Heart right ventricle (tissue), 16 donors: ENCODE data around the gene PIWIL4. TPM values are rescaled to one million over a fixed set of nuclear protein-coding genes. Genes with fewer than 3 reads are reported as not detected.

ENCODE experiments used
- ATAC-seq, 8 donors: fragments of 200-7000 bp; cut with Tn5 transposase; one replicate each; pipeline ENCODE4 v1.9.1; 2020; ENCODE audit warnings: mild to moderate bottlenecking in 8 of 8, moderate library complexity in 8 of 8, moderate number of reproducible peaks in 1 of 8
- DNase-seq, 2 donors: peaks; one replicate each; pipeline ENCODE4 v3.0.0-alpha.2; 2020
- H3K27ac ChIP-seq, 10 donors: fragments of 200-600 bp; sonication (generic) in 2 of 10; one replicate each; pipeline versions ENCODE4 v1.5.0 to v1.8.0; 2020 to 2022; ENCODE audit warnings: mild to moderate bottlenecking in 3 of 10
- H3K27me3 ChIP-seq, 7 donors: fragments of 200-600 bp; one replicate each; pipeline ENCODE4 v1.8.0; 2021 to 2022; ENCODE audit warnings: mild to moderate bottlenecking in 2 of 7
- H3K36me3 ChIP-seq, 9 donors: fragments of 200-600 bp; sonication (generic) in 1 of 9; one replicate each; pipeline versions ENCODE4 v1.5.0 to v1.8.0; 2020 to 2022; ENCODE audit warnings: mild to moderate bottlenecking in 2 of 9
- H3K4me1 ChIP-seq, 9 donors: fragments of 200-600 bp; sonication (generic) in 1 of 9; one replicate each; pipeline versions ENCODE4 v1.5.0 to v1.8.0; 2020 to 2022; ENCODE audit warnings: mild to moderate bottlenecking in 4 of 9
- H3K4me3 ChIP-seq, 10 donors: fragments of 200-600 bp; sonication (generic) in 2 of 10; one replicate each; pipeline versions ENCODE4 v1.5.0 to v1.8.0; 2020 to 2022; ENCODE audit warnings: mild to moderate bottlenecking in 7 of 10, moderate library complexity in 2 of 10
- H3K9me3 ChIP-seq, 11 donors: fragments of 200-600 bp in 10 of 11; sonication (generic) in 2 of 11; one replicate each; pipeline versions ENCODE4 v1.5.0 to v1.8.0; 2013 to 2022; ENCODE audit warnings: mild to moderate bottlenecking in 2 of 11, control low read depth in 1 of 11, moderate library complexity in 1 of 11
- CTCF ChIP-seq, 9 donors: fragments of 200-600 bp; sonication (generic) in 2 of 9; IDR thresholded peaks; one replicate each; pipeline versions ENCODE4 v1.5.0 to v1.8.0; 2021 to 2022; ENCODE audit warnings: antibody characterized with exemption in 9 of 9, mild to moderate bottlenecking in 5 of 9, moderate library complexity in 1 of 9
- WGBS, 2 donors: extraction: QIAGEN DNeasy Blood & Tissue Kit; methylation state at CpG; one replicate each; pipeline ENCODE4 v1.1.7; 2013; ENCODE audit warnings: inconsistent platforms in 1 of 2; 5-methylcytosine and 5-hydroxymethylcytosine counted together
- intact Hi-C, 10 donors: fragments of 100-400 bp; cut with DNase I; formaldehyde crosslinking; loops; one replicate each; pipeline versions ENCODE4 v1.11.1 to v1.14.2; 2022
- polyA plus RNA-seq, 2 donors: library from polyadenylated mRNA; stranded (reverse); fragments of 200-250 nt; gene quantifications; one replicate each; pipeline ENCODE4 v1.2.3, GENCODE V29; 2013
- total RNA-seq, 10 donors: library from RNA; stranded (reverse); fragmentation: NEBNext Ultra II Directional in 3 of 10; extraction: Animal tissue kit (Norgen Biotek cat#: 25700) in 3 of 10; gene quantifications; one replicate each; pipeline versions ENCODE4 v1.2.1 to v1.2.4, GENCODE V29; 2021 to 2023
- donor health status: Arrhythmogenic right ventricular cardiomyopathy.
- donor health status: ischemic (EF 13 %, LVEDD 7.1; RV severe dilation, severe dysfunction).
- donor health status: healthy with polysubstance abuse.
- donor health status: DM: no; HTN: yes; CAD: no.
- donor health status: DM: no; HTN: no; CAD: no.
- donor health status: ischemic (EF 25% LVEDD 6.9; RV normal size, moderate dysfunction).
- donor health status: ischemic (EF 25% LVEDD 5.7; RV mildly dilated, moderate dysfunction).
- donor health status: healthy.
- donor health status: DM: yes; HTN: yes; CAD: no.
- donor health status: Ischemic cardiomyopathy.
- donor health status: ischemic (EF 35%, LVEDD 5.7; RV mildly dilated, moderate dysfunction).
- donor health status: nonischemic (EF 11% LVEDD 7.7; RV severe dilation, severe dysfunction).
- donor health status: DM: yes; HTN: yes; CAD: no.
- donor health status: PGD.
- donor health status: ischemic (EF 29% LVEDD 5.4; RV normal size, mild dysfunction).
- donor health status: nonischemic (EF 23%, LVEDD 6.1; RV moderate dilation, normal function).

PIWIL4 gene
- total and polyA plus RNA-seq, 12 donors, result 0.37 to 2.6 (median 1.3) TPM

GRCh38 chr11:94524341-94524740, 42.8 kb upstream of the PIWIL4 start:
- no peak for TF ChIP-seq CTCF (IDR thresholded peaks at IDR 0.05)
- 85 to 89% methylated on average over 1 of the region's 1 CpG for WGBS, 2 donors
- Histone ChIP-seq H3K4me3 (no peak overlapping the region), H3K9me3 (no peaks in the 10 kb centered on the region), H3K27ac (no peak overlapping the region), H3K36me3 (no peaks in the 10 kb centered on the region), H3K4me1 (peaks cover 0 to 20% (median 0%) of the 10 kb centered on the region in 9 donors), H3K27me3 (peaks cover 0 to 11% (median 0%) of the 10 kb centered on the region in 7 donors)
- intact Hi-C loops, result loop anchor here in 6 of 10 donors (5.0 to 10.0 kb wide), 4 partner anchors 33 to 370 kb away; no protein-coding TSS in a partner anchor
- ATAC-seq, result no peak
- no peak for DNase-seq

DNA sequence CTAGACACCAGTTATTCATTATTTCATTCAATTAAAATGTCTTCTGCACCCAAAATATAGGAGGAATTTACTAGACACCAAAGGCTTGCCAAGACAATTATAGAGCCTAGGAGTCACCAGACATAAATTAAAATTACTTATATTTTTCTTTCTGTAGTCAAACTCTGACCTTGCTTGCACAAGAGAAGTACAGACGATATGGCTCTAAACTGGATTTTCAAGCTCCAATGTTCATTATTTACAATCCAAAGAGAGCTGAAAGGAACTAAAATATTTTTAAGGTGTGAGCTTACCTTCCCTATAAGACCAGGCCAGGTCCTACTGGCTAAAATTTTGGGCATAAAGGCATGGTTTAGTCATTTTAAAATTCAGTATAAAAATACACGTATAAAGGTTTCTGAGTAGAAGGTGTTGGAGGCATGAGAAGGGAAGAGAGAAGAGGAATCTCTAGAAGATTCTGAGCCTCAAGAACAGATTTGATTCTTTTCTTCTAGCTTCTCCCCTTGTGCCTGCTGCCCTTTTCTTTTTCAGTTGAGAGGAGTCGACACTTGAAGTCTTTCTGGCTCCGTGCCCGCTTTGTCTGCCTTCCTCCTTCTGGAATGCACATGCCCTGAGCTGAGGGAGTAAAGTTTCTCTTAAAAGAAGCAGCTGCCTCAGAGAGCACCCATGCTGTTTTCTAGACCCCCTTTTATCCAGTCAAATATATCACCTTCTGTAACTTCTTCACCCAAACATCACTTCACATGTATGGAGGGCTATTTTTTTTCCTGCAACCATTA, 41.4 kb upstream of the PIWIL4 start:
- H3K9me3 ChIP-seq, result no peaks in the 10 kb centered on the region
- no peaks in the 10 kb centered on the region for H3K36me3 ChIP-seq
- H3K4me3 ChIP-seq, result no peak overlapping the region
- H3K27ac ChIP-seq, result no peak overlapping the region
- intact Hi-C loops, result loop anchor here in 1 of 10 donors (10.0 kb wide), 1 partner anchor 369 kb away; no protein-coding TSS in a partner anchor
- WGBS, 2 donors, result 40 to 43% methylated on average over 5 of the region's 5 CpGs
- no peak for TF ChIP-seq CTCF (IDR thresholded peaks at IDR 0.05)
- ATAC-seq, result no peak
- peaks cover 0 to 11% (median 0%) of the 10 kb centered on the region in 7 donors for H3K27me3 ChIP-seq
- peak; percentile 48 to 57 for DNase-seq
- H3K4me1 ChIP-seq, result peaks cover 0 to 15% (median 0%) of the 10 kb centered on the region in 9 donors

- Histone ChIP-seq H3K36me3 (no peaks in the 10 kb centered on the region), H3K4me1 (peaks cover 0 to 15% (median 0%) of the 10 kb centered on the region in 9 donors), H3K27ac (no peak overlapping the region), H3K4me3 (no peak overlapping the region), H3K9me3 (no peaks in the 10 kb centered on the region), H3K27me3 (peaks cover 0 to 11% (median 0%) of the 10 kb centered on the region in 7 donors)
- DNase-seq (no peak), ATAC-seq (no peak)
- no peak for TF ChIP-seq CTCF (IDR thresholded peaks at IDR 0.05)
- 77% methylated on average over 4 of the region's 4 CpGs for WGBS, 2 donors
- intact Hi-C loops, result loop anchor here in 1 of 10 donors (10.0 kb wide), 1 partner anchor 368 kb away; no protein-coding TSS in a partner anchor
Measured at GRCh38 chr11:94526645-94527438, 40.3 kb upstream of the PIWIL4 start.

DNA sequence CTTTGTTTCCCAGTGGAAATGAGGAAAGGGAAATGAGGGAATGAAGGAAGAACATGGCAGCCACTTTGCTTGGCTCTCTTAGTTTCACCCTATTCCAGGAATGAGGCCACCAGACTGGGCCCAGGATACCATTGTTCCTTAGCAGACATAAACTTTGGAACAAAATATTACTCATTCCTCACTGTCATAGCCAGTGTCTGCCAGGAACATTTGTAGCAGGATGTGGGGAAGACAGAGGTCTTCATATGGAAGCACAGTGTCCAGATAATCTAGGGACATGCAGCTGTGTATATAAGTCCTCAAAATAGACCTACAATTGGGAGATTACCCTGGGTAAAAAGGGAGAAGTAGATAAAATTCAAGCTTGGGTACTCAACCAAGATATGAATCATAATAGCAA, 38.6 kb upstream of the PIWIL4 start:
- intact Hi-C loops, result loop anchor here in 1 of 10 donors (10.0 kb wide), 1 partner anchor 366 kb away; no protein-coding TSS in a partner anchor
- H3K9me3 ChIP-seq, result no peaks in the 10 kb centered on the region

More for the DNA sequence above, 38.6 kb upstream of the PIWIL4 start:
- H3K4me3 ChIP-seq, result no peak overlapping the region
- peaks cover 0 to 11% (median 0%) of the 10 kb centered on the region in 7 donors for H3K27me3 ChIP-seq
- peaks cover 0 to 20% (median 1%) of the 10 kb centered on the region in 9 donors for H3K4me1 ChIP-seq
- no peak for DNase-seq
- no peaks in the 10 kb centered on the region for H3K36me3 ChIP-seq
- no peak overlapping the region for H3K27ac ChIP-seq
- ATAC-seq, result no peak
- TF ChIP-seq CTCF (IDR thresholded peaks at IDR 0.05), result no peak
